C4-2B (cell line): Measurements from ENCODE around the gene PTS.

ENCODE experiments used
- CTCF ChIP-seq: fragments of 450-650 bp; conservative IDR thresholded peaks from 2 replicates; pipeline ENCODE4 v1.5.1; 2017; ENCODE audit warnings: mild to moderate bottlenecking
- ZFX ChIP-seq: fragments of 450-650 bp; IDR thresholded peaks from 2 replicates; pipeline ENCODE4 v1.6.1; 2017

GRCh38 chr11:112210890-112211289, 15.3 kb upstream of the PTS start:
- no peak for TF ChIP-seq CTCF
- no peak for TF ChIP-seq ZFX
